ENCODE results near the gene FIBP. TPM values are rescaled to one million over a fixed set of nuclear protein-coding genes. Genes with fewer than 3 reads are reported as not detected.
"Not testable (repeated sequence)": the region's sequence is repeated elsewhere in the genome, so short reads cannot be mapped to it uniquely, and the experiment has no call there.

FIBP gene
- total and polyA plus RNA-seq, 8 donors = 18.0 to 56.2 (median 25.5) TPM

- DNase-seq (peak in 1 of 6 donors; percentile 48), ATAC-seq (no peak), FAIRE-seq (no peak)
- Histone ChIP-seq H3K4me3 (no peak overlapping the region), H3K4me1 (peaks cover 1 to 25% (median 11%) of the 10 kb centered on the region in 3 donors), H3K27me3 (no peaks in the 10 kb centered on the region), H3K9me3 (no peaks in the 10 kb centered on the region), H3K27ac (no peak overlapping the region), H3K36me3 (no peaks in the 10 kb centered on the region)
- TF ChIP-seq, protein P1, sequence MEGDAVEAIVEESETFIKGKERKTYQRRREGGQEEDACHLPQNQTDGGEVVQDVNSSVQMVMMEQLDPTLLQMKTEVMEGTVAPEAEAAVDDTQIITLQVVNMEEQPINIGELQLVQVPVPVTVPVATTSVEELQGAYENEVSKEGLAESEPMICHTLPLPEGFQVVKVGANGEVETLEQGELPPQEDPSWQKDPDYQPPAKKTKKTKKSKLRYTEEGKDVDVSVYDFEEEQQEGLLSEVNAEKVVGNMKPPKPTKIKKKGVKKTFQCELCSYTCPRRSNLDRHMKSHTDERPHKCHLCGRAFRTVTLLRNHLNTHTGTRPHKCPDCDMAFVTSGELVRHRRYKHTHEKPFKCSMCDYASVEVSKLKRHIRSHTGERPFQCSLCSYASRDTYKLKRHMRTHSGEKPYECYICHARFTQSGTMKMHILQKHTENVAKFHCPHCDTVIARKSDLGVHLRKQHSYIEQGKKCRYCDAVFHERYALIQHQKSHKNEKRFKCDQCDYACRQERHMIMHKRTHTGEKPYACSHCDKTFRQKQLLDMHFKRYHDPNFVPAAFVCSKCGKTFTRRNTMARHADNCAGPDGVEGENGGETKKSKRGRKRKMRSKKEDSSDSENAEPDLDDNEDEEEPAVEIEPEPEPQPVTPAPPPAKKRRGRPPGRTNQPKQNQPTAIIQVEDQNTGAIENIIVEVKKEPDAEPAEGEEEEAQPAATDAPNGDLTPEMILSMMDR (IDR thresholded peaks at IDR 0.05) = no peak
- WGBS, 2 donors = 84 to 87% methylated on average over 10 of the region's 10 CpGs
- intact Hi-C loops (cut with DNase I) = no loop called here
These were observed 4.5 kb upstream of the FIBP start for GRCh38 chr11:65892661-65893317.

GRCh38 chr11:65892137-65892540 is 3.9 kb upstream of the FIBP start:
- H3K27me3 ChIP-seq; FAIRE-seq; H3K9me3 ChIP-seq; intact Hi-C loops (cut with DNase I); H3K36me3 ChIP-seq; ATAC-seq: not testable (repeated sequence)
- Histone ChIP-seq H3K4me1 (peaks cover 7 to 31% (median 11%) of the 10 kb centered on the region in 3 donors), H3K27ac (peak overlapping the region in 1 of 4 donors; percentile 93), H3K4me3 (peak overlapping the region in 1 of 4 donors; percentile 71)
- DNase-seq = peak in 1 of 6 donors; percentile 32
- 82 to 95% methylated on average over 5 of the region's 5 CpGs for WGBS, 2 donors

DNA sequence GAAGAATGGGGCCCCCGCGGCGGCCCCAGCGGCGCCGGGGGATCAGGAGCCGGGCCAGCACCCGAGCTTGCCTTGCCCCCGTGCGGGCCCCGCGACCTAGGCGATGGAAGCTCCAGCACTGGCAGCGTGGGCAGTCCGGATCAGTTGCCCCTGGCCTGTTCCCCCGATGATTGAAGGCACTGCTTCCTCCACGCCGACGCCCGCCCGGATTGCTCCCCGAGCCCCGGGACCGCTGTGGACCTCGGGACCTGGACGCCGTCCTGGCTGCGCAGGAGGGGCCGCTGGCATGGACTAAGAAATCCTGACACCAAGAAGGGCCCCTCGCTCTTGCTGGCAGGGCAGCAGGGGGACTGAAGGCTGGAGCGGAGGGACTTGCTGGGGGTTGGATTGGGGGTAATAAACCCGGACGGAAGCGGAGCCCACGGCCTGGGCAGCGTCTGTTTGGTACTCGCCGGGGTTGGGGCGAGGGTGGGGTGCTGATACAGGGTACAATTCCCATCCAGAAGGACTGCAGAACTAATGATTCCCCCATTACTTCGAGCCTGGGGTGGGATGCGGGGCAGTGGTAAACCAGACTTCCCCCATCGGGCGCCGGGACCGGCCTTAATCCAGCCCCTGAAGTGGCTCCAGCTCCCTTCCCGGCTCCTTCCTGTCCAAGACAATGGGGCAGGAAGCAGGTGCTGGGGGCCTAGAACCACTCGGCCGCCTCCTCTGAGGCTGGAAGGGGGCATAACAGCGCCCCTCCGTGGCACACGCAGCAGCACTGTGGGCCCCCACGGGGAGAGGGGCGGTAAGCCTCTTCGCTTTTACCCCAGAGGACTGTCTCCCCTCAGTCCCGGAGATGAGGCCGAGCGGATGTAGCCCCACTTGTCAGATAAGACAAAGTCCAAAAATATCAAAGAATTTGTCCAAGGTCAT is 3.2 kb upstream of the FIBP start:
- ATAC-seq (no peak), FAIRE-seq (no peak), DNase-seq (peak in 1 of 6 donors; percentile 81)
- H3K27ac ChIP-seq = peak overlapping the region; percentile 76 to 93 (median 88)
- intact Hi-C loops (cut with DNase I) = no loop called here
- TF ChIP-seq, protein P1 (IDR thresholded peaks at IDR 0.05) = no peak
- no peaks in the 10 kb centered on the region for H3K36me3 ChIP-seq
- H3K9me3 ChIP-seq = no peaks in the 10 kb centered on the region
- H3K4me3 ChIP-seq = peak overlapping the region; percentile 41 to 71 (median 58)
- H3K27me3 ChIP-seq = no peaks in the 10 kb centered on the region
- peaks cover 7 to 31% (median 11%) of the 10 kb centered on the region in 3 donors for H3K4me1 ChIP-seq
- WGBS, 2 donors = 21 to 25% methylated on average over 54 to 57 of the region's 57 CpGs

DNA sequence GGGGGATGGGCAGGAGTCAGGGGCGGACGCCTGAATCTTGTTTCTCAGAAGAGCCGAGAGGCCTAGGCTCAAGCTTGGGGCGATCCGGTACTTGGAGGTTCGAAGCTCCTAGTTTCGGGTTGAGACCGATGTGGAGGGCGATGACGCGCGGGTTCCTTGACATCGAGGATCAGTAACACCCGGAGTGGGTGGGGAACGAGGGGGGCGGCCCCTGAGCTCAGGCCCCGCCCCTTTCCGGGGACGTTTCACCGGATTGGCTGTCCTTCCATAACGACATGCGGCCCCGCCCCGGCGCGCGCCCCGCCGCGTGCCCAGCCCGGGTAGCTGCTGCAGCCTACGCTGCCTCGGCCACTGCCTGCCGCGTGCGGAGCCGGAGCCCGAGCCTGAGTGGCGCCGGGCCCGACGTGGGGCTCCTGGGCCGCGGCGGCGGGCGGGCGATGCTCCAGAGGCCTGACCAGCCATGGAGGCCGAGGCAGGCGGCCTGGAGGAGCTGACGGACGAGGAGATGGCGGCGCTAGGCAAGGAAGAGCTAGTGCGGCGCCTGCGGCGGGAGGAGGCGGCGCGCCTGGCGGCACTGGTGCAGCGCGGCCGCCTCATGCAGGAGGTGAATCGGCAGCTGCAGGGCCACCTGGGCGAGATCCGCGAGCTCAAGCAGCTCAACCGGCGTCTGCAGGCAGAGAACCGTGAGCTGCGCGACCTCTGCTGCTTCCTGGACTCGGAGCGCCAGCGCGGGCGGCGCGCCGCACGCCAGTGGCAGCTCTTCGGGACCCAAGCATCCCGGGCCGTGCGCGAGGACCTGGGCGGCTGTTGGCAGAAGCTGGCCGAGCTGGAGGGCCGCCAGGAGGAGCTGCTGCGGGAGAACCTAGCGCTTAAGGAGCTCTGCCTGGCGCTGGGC is 2.3 kb upstream of the FIBP start, which contains the start of gene CCDC85B:
TSS of gene CCDC85B (plus strand) at position 350 of the 895 bp plus-strand sequence. CDS start at position 461, 111 bp downstream.
- Histone ChIP-seq H3K27me3 (no peaks in the 10 kb centered on the region), H3K27ac (peak within 1 kb of the TSS; percentile 76 to 93 (median 88)), H3K4me3 (peak within 1 kb of the TSS; percentile 41 to 82 (median 60)), H3K36me3 (no peaks in the 10 kb centered on the region), H3K4me1 (peaks cover 7 to 31% (median 11%) of the 10 kb centered on the region in 3 donors), H3K9me3 (no peaks in the 10 kb centered on the region)
- ATAC-seq = peak; percentile 78 to 87 (median 84)
- no peak for FAIRE-seq
- intact Hi-C loops (cut with DNase I) = no loop called here
- TF ChIP-seq, protein P1 (IDR thresholded peaks at IDR 0.05) = no peak
- DNase-seq = peak; percentile 96 to 99 (median 98)
- 1% methylated on average over 71 to 94 of the region's 94 CpGs for WGBS, 2 donors
